ENCODE data around the gene XBP1. TPM values are rescaled to one million over a fixed set of nuclear protein-coding genes. Genes with fewer than 3 reads are reported as not detected.

The XBP1 gene
- total and polyA plus RNA-seq, 2 of the 4 experiments (the other 2 are of a cell fraction): 95.0 to 223 TPM

- Histone ChIP-seq H3K9ac (ENCODE audit: low read depth, low read length) (no peak overlapping the region), H3K4ac (ENCODE audit: low read depth, low read length) (no peak overlapping the region), H4K8ac (ENCODE audit: low read depth in 2 of 2, low read length in 2 of 2) (no peak overlapping the region), H2AK5ac (ENCODE audit: low read depth, low read length) (no peak overlapping the region), H3K36me3 (ENCODE audit: control insufficient read depth, insufficient read depth, low read length) (no peaks in the 10 kb centered on the region), H2BK120ac (ENCODE audit: low read depth, low read length) (no peak overlapping the region), H4K20me1 (ENCODE audit: insufficient read depth, low read length) (no peaks in the 10 kb centered on the region), H2BK20ac (ENCODE audit: low read depth, low read length) (no peak overlapping the region), H3K18ac (ENCODE audit: low read depth, low read length) (no peak overlapping the region), H4K5ac (ENCODE audit: low read depth, low read length) (no peak overlapping the region), H3K4me2 (ENCODE audit: low read depth, low read length) (no peak overlapping the region), H3K9me3 (ENCODE audit: control insufficient read depth, insufficient read depth, low read length) (no peaks in the 10 kb centered on the region), H3K56ac (ENCODE audit: extremely low read depth, insufficient read depth, low read length) (no peak overlapping the region), H3K4me3 (ENCODE audit: insufficient read depth, low read depth, low read length) (no peak overlapping the region), H3K4me1 (ENCODE audit: control insufficient read depth, insufficient read depth, low read length) (no peaks in the 10 kb centered on the region), H3K14ac (replicated peaks; ENCODE audit: low read depth, low read length) (no peak overlapping the region), H3K79me1 (ENCODE audit: low read depth in 1 of 2, low read length in 2 of 2) (no peaks in the 10 kb centered on the region), H3K27me3 (ENCODE audit: control insufficient read depth, insufficient read depth, low read length) (no peaks in the 10 kb centered on the region), H3K23ac (ENCODE audit: low read depth, low read length) (no peak overlapping the region), H2AFZ (replicated peaks; ENCODE audit: low read length, poor library complexity) (no peak overlapping the region), H3K9me1 (ENCODE audit: insufficient read depth, low read length) (peaks cover 3% of the 10 kb centered on the region; the same call in 1 of the 2 replicates), H2AK9ac (replicated peaks; ENCODE audit: low read depth, low read length, poor library complexity) (no peak overlapping the region), H2BK15ac (ENCODE audit: low read depth, low read length) (no peak overlapping the region), H2BK5ac (ENCODE audit: low read depth, low read length, poor library complexity, severe bottlenecking) (no peak overlapping the region), H4K91ac (ENCODE audit: insufficient read depth, low read depth, low read length) (no peak overlapping the region), H3K27ac (ENCODE audit: insufficient read depth, low read length) (no peak overlapping the region)
- DNase-seq: no peak
- ChIA-PET CTCF (no interaction called here), POLR2A (ENCODE audit: unreplicated experiment) (no interaction called here)
- TF ChIP-seq RAD21 (IDR thresholded peaks at IDR 0.05; ENCODE audit: low read length) (no peak), MXI1 (IDR thresholded peaks at IDR 0.05; ENCODE audit: borderline replicate concordance, low read depth, low read length) (no peak), RCOR1 (IDR thresholded peaks at IDR 0.05; ENCODE audit: insufficient replicate concordance, low read length) (no peak), POLR2A (IDR thresholded peaks at IDR 0.05; ENCODE audit: low read depth, low read length) (no peak), CTCF (conservative IDR thresholded peaks at IDR 0.05; ENCODE audit: low read depth, low read length) (no peak)
- TF ChIP-seq, protein P1, sequence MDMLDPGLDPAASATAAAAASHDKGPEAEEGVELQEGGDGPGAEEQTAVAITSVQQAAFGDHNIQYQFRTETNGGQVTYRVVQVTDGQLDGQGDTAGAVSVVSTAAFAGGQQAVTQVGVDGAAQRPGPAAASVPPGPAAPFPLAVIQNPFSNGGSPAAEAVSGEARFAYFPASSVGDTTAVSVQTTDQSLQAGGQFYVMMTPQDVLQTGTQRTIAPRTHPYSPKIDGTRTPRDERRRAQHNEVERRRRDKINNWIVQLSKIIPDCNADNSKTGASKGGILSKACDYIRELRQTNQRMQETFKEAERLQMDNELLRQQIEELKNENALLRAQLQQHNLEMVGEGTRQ (IDR thresholded peaks at IDR 0.05; ENCODE audit: low read depth, low read length): no peak
- intact Hi-C loops (cut with micrococcal nuclease): no loop called here
- in situ Hi-C loops (cut with MboI; ENCODE audit: low sequenced_read_pairs): loop anchor here (10.0 kb wide), 1 partner anchor 796 kb away; no protein-coding TSS in a partner anchor
- dilution Hi-C loops (cut with HindIII; ENCODE audit: low sequenced_read_pairs, unreplicated experiment): no loop called here
- ATAC-seq (ENCODE audit: low read depth): no peak
- no TSS peak for BruUV-seq (replicated peaks)
- no CpG with 5 or more reads among the region's 2 CpGs for WGBS, 2 experiments (ENCODE audit: extremely low coverage in 2 of 2, insufficient read length in 1 of 2)
Measured at GRCh38 chr22:28820885-28821284, 20.5 kb upstream of the XBP1 start.
